Small intestine (tissue), 7 donors: ENCODE results near the gene UBE2F. TPM values are rescaled to one million over a fixed set of nuclear protein-coding genes. Genes with fewer than 3 reads are reported as not detected.
A peak's percentile ranks its signal among the peaks of the same experiment; 100 is the strongest.

Experiments
- DNase-seq, 2 donors: peaks; one replicate each; pipeline versions ENCODE4 v3.0.0 to v3.0.0-alpha.2; 2013
- FAIRE-seq: peaks from 2 replicates; lab custom pipeline; 2012; peaks lifted over from hg19 to GRCh38; lab: Jason Lieb, UNC
- H3K27ac ChIP-seq, 3 donors: one replicate each; pipeline ENCODE4 v1.5.1; 2013; ENCODE audit warnings: low read length in 2 of 3, mild to moderate bottlenecking in 2 of 3, control low read depth in 1 of 3, inconsistent platforms in 1 of 3, low read depth in 1 of 3, moderate library complexity in 1 of 3
- H3K27me3 ChIP-seq, 3 donors: one replicate each; pipeline ENCODE4 v1.6.1; 2013; ENCODE audit warnings: low read length in 3 of 3, inconsistent platforms in 1 of 3; ENCODE audit not compliant: control insufficient read depth in 3 of 3, insufficient read depth in 3 of 3
- H3K36me3 ChIP-seq, 3 donors: one replicate each; pipeline ENCODE4 v1.6.1; 2013; ENCODE audit warnings: low read length in 3 of 3, inconsistent platforms in 1 of 3, low read depth in 1 of 3, mild to moderate bottlenecking in 1 of 3, moderate library complexity in 1 of 3; ENCODE audit not compliant: control insufficient read depth in 3 of 3, insufficient read depth in 2 of 3
- H3K4me1 ChIP-seq, 3 donors: one replicate each; pipeline ENCODE4 v1.6.1; 2013; ENCODE audit warnings: low read length in 2 of 3, inconsistent platforms in 1 of 3, low read depth in 1 of 3, mild to moderate bottlenecking in 1 of 3, moderate library complexity in 1 of 3; ENCODE audit not compliant: control insufficient read depth in 3 of 3, insufficient read depth in 2 of 3
- H3K4me3 ChIP-seq, 3 donors: one replicate each; pipeline ENCODE4 v1.5.1; 2013; ENCODE audit warnings: low read length in 3 of 3, control low read depth in 1 of 3, inconsistent platforms in 1 of 3, low read depth in 1 of 3, mild to moderate bottlenecking in 1 of 3, moderate library complexity in 1 of 3
- H3K9me3 ChIP-seq, 2 donors: one replicate each; pipeline ENCODE4 v1.6.1; 2013; ENCODE audit warnings: low read depth in 1 of 2, low read length in 1 of 2; ENCODE audit not compliant: control insufficient read depth in 2 of 2, insufficient read depth in 1 of 2
- WGBS, 3 donors: extraction: QIAGEN DNeasy Blood & Tissue Kit; methylation state at CpG; one replicate each; pipeline ENCODE4 v1.1.7; 2013; 5-methylcytosine and 5-hydroxymethylcytosine counted together
- polyA plus RNA-seq, 4 donors: library from polyadenylated mRNA; stranded (reverse) in 3 of 4; unstranded in 1 of 4; fragments of 200-250 nt in 3 of 4; fragments of 120-200 nt in 1 of 4; gene quantifications; one replicate each; pipeline versions ENCODE4 v1.2.1 to v1.2.3, GENCODE V29; 2013
- donor health status: healthy with polysubstance abuse.
- donor health status: control.
- donor health status: control.
- donor health status: Bipolar disorder and iron deficiency.
- donor health status: healthy.

UBE2F gene
- polyA plus RNA-seq, 4 donors: 39.7 to 64.2 (median 54.7) TPM

DNA sequence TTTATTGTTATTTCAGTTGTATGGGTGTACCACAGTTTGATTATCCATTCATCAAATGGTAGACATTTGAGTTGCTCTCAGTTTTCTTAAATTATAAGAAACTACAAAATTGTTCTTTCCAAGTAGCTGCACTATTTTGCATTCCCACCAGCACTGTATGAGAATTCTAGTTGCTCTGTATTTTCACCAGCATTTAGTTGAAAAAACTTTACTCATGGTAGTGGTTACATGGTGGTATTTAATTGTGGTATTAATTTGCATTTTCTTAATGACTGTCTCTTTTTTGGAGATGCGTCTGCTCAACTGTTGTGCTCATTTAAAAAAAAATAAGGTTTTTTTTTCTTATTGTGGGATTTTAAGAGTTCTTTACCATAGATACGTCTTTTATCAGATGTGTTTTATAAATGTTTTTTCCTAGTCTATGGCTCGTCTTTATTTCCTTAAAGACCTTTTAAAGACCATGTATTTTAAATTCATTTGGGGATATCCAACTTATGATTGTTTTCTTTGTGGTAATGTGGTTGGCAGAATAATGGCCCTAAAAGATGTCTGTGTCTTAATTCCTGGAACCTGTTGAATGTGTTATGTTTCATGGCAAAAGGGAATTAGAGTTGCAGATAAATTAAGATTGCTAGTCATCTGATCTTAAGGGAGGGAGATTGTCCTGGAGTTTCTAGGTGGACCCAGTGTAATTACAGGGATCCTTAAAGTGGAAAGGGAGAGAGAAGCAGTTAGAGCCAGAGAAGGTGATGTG is 37.4 kb downstream of the UBE2F start:
- DNase-seq: no peak

DNA sequence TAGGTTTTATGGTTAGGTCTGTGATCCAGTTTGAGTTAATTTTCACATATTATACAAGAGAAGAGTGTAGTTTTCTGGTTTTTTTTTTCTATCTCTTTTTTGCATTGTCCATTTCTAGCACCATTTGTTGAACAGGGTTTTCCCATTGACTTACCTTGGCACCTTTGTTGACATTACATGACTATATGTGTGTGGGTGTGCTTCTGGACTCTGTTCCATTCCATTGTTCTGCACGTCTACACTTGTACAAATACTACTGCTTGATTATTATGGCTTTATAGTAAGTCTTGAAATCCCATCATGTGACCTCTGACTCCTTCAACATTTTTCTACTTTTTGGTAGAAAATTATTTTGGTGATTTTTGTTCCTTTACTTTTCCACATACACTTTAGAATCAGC is 38.7 kb downstream of the UBE2F start:
- no peak overlapping the region for H3K27ac ChIP-seq
- H3K4me1 ChIP-seq: no peaks in the 10 kb centered on the region
- peaks cover 0 to 13% (median 2%) of the 10 kb centered on the region in 3 donors for H3K36me3 ChIP-seq
- H3K27me3 ChIP-seq: no peaks in the 10 kb centered on the region
- 21 to 50% (median 50%) methylated on average over 1 of the region's 1 CpG for WGBS, 3 donors
- FAIRE-seq (no peak), DNase-seq (peak; percentile 36 to 39)
- no peaks in the 10 kb centered on the region for H3K9me3 ChIP-seq
- H3K4me3 ChIP-seq: no peak overlapping the region

More for the DNA sequence above, 37.4 kb downstream of the UBE2F start:
- Histone ChIP-seq H3K9me3 (no peaks in the 10 kb centered on the region), H3K27me3 (no peaks in the 10 kb centered on the region), H3K4me1 (no peaks in the 10 kb centered on the region), H3K36me3 (peaks cover 0 to 13% (median 2%) of the 10 kb centered on the region in 3 donors), H3K4me3 (no peak overlapping the region), H3K27ac (no peak overlapping the region)
- FAIRE-seq: no peak
- WGBS, 3 donors: 86 to 90% (median 88%) methylated on average over 3 of the region's 3 CpGs

DNA sequence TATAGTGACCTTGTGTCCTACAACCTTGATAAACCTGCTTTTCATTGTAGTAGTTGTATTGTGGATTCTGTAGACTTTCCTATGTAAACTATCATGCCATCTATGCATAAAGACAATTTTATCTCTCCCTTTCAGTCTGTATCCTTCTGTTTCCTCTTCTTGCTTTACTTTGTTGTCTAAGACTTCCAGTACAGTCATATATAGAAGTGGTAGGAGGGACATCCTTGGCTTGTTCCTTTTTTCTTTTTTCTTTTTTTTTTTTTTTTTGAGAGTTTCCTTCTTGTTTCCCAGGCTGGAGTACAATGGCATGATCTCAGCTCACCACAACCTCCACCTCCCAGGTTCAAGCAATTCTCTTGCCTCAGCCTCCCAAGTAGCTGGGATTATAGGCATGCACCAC is 39.7 kb downstream of the UBE2F start:
- peaks cover 0 to 16% (median 2%) of the 10 kb centered on the region in 3 donors for H3K36me3 ChIP-seq
- no peaks in the 10 kb centered on the region for H3K27me3 ChIP-seq
- FAIRE-seq (no peak), DNase-seq (no peak)
- no peaks in the 10 kb centered on the region for H3K4me1 ChIP-seq
- no peaks in the 10 kb centered on the region for H3K9me3 ChIP-seq
- H3K27ac ChIP-seq: no peak overlapping the region
- H3K4me3 ChIP-seq: no peak overlapping the region

DNA sequence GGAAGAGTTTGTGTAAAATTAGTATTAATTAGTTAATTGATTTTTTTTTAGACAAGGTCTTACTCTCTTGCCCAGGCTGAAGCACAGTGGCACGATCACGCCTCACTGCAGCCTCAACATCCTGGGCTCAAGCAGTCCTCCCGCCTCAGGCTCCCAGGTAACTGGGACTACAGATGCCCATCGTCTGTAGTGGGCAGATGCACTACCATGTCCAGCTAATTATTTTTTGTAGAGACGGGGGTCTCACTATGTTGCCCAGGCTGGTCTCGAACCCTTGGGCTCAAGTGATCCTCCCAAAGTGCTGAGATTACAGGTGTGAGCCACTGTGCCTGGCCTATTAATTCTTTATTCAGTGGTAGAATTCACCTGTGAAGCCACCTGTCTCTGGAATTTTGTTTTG is 41.1 kb downstream of the UBE2F start:
- Histone ChIP-seq H3K27ac (no peak overlapping the region), H3K4me3 (no peak overlapping the region), H3K27me3 (no peaks in the 10 kb centered on the region), H3K9me3 (no peaks in the 10 kb centered on the region), H3K36me3 (peaks cover 0 to 21% (median 2%) of the 10 kb centered on the region in 3 donors), H3K4me1 (no peaks in the 10 kb centered on the region)
- FAIRE-seq (no peak), DNase-seq (no peak)
- WGBS, 3 donors: 81 to 95% (median 85%) methylated on average over 6 of the region's 6 CpGs

DNA sequence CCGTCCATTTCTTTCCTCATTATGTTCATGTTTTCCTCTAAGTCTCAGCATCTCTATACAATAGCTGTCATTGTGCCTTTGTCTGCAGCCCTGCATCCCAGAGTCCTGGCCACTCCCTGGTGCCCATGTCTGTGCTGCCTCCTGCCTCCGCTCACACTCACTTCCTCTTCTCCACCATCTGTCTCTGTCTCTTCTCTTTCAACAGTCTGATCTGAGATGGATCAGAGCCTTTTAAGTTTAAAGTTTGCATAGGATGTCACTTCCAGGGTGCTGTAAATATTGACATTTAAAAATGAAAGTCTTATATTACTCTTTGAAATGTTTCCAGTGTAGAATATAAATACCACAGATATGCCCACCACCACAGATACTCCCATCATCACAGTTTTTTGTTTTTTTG is 42.7 kb downstream of the UBE2F start:
- 84 to 94% (median 90%) methylated on average over 2 of the region's 2 CpGs for WGBS, 3 donors
- Histone ChIP-seq H3K9me3 (no peaks in the 10 kb centered on the region), H3K27me3 (no peaks in the 10 kb centered on the region), H3K27ac (no peak overlapping the region), H3K4me1 (no peaks in the 10 kb centered on the region), H3K4me3 (no peak overlapping the region), H3K36me3 (peaks cover 0 to 31% (median 0%) of the 10 kb centered on the region in 3 donors)
- DNase-seq: no peak
- FAIRE-seq: no peak

DNA sequence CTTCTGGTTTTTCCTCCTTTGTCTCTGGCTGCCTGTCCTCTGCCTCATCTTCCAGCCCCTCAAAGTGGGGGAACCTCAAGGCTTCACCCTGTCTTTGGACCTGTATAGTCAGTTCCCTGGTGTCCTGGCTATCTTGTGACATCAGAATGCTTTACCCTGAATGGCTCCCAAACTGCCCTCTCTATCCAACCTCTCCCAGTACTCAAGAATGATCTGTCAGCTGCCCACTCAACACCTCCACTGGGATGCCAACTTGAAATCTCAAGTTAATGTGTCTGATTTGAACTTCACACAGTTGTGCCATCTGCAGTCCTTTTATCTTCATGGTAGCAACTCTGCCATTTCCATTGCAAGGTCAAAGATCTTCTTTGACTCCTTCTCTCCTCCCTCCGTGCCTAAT is 43.8 kb downstream of the UBE2F start:
- no peaks in the 10 kb centered on the region for H3K27me3 ChIP-seq
- H3K36me3 ChIP-seq: peaks cover 0 to 27% (median 0%) of the 10 kb centered on the region in 3 donors
- H3K27ac ChIP-seq: no peak overlapping the region
- no peaks in the 10 kb centered on the region for H3K9me3 ChIP-seq
- 79 to 100% (median 95%) methylated on average over 1 of the region's 1 CpG for WGBS, 3 donors
- no peak for DNase-seq
- FAIRE-seq: no peak
- H3K4me3 ChIP-seq: no peak overlapping the region
- H3K4me1 ChIP-seq: no peaks in the 10 kb centered on the region

DNA sequence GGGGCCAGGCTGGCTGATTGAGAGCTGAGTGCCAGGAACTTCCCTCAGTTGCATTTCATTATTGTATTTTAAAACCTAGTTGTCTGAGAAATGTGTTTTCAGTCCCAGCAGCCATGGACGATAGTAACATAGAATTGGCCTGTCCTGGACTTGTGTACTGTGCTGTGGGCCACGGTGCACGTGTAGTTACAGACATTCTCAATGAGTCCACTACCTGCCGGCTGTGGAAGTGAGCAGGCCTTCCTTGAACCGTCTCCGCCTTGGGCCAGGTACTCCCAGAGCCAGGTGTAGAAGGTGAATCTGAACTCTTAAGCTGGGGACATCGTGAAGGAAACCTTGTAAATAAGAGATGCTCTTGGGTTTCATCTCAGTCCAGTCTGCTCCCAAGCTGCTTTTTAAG is 47.0 kb downstream of the UBE2F start:
- Histone ChIP-seq H3K27me3 (no peaks in the 10 kb centered on the region), H3K4me1 (no peaks in the 10 kb centered on the region), H3K27ac (no peak overlapping the region), H3K4me3 (no peak overlapping the region), H3K9me3 (no peaks in the 10 kb centered on the region), H3K36me3 (peaks cover 0 to 35% (median 2%) of the 10 kb centered on the region in 3 donors)
- WGBS, 3 donors: 91 to 97% (median 95%) methylated on average over 7 of the region's 7 CpGs
- DNase-seq (no peak), FAIRE-seq (no peak)

DNA sequence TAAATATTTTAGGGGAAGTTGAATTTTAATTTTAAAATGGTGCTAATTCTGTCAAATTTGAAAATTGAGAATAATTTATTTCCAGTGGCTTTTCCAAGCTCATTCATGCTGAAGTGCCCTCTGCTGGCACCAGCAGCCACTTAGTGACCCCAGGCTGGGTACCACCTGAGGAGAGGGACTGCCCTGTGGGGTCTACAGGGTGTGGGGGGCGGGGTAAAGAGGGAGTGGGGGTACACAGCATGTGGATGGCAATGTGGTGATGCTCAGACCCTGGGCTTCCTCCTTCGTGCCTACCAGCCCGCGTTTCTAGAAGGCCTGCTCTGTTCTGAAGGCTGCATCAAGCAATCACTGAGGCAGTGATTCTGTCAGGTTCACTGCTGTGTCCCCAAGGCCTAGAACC is 48.9 kb downstream of the UBE2F start:
- Histone ChIP-seq H3K4me3 (no peak overlapping the region), H3K27ac (no peak overlapping the region), H3K9me3 (no peaks in the 10 kb centered on the region), H3K36me3 (peaks cover 0 to 44% (median 7%) of the 10 kb centered on the region in 3 donors), H3K27me3 (no peaks in the 10 kb centered on the region), H3K4me1 (no peaks in the 10 kb centered on the region)
- DNase-seq: no peak
- no peak for FAIRE-seq
- WGBS, 3 donors: 78 to 93% (median 89%) methylated on average over 4 of the region's 4 CpGs

DNA sequence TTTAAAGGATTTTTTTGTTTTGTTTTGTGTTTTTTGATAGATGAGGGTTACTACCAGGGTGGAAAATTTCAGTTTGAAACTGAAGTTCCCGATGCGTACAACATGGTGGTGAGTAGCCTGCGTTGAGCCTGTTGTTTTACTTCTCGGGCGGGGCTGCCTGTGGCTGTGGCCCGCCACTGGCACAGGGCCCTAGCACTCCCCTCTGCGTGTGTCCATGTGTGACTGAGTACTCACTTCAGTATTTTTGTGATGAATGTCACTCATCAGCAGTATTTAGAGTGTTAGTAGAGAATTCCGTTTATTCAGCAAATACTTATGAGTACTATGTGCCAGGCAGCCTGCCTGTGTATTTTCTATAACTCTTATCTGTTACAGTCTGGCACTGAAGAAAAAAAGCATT is 49.7 kb downstream of the UBE2F start:
- Histone ChIP-seq H3K36me3 (peaks cover 0 to 45% (median 7%) of the 10 kb centered on the region in 3 donors), H3K4me3 (no peak overlapping the region), H3K27me3 (no peaks in the 10 kb centered on the region), H3K9me3 (no peaks in the 10 kb centered on the region), H3K27ac (no peak overlapping the region), H3K4me1 (no peaks in the 10 kb centered on the region)
- DNase-seq: no peak
- no peak for FAIRE-seq
- WGBS, 3 donors: 86 to 92% (median 88%) methylated on average over 8 of the region's 8 CpGs
